Fibroblast of skin of left biceps (primary cell): ENCODE results near the gene ZNF709.
A peak's percentile ranks its signal among the peaks of the same experiment; 100 is the strongest.
"Not testable (repeated sequence)": the region's sequence is repeated elsewhere in the genome, so short reads cannot be mapped to it uniquely, and the experiment has no call there.

Experiments used
- DNase-seq, 2 experiments: peaks; one replicate each; pipeline ENCODE4 v3.0.0-alpha.2; 2013; ENCODE audit warnings: low read depth in 2 of 2

ZNF709 gene

GRCh38 chr19:12484371-12485051 is at the start of gene ZNF709:
TSS of gene ZNF709 (minus strand) at chr19:12484816. CDS start at chr19:12484657, 159 bp downstream.
- DNase-seq, result peak; percentile 49 to 57

GRCh38 chr19:12527034-12527836 is 42.6 kb upstream of the ZNF709 start:
- no peak for DNase-seq

- no peak for DNase-seq
Observed at GRCh38 chr19:12526542-12526941, 41.9 kb upstream of the ZNF709 start.

DNA sequence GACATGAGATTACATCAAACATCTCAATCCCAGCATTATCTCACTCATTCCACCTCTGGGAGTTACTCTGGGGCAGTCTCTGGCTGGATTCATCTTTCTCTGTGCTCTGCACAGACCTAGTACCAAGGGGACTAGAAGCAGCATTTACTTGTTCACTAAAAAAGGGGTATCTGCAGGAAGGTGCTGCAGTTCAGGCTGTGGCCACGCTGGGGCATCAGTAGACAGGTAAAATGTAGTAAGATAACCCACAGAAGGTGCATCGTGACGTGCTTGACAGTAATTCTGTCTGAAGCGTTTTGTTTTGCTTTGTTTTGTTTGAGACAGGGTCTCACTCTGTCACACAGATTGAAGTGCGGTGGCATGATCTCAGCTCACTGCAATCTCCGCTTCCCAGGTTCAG is 37.4 kb upstream of the ZNF709 start:
- no peak for DNase-seq

GRCh38 chr19:12513531-12514061 is 29.0 kb upstream of the ZNF709 start:
- DNase-seq, result no peak

DNA sequence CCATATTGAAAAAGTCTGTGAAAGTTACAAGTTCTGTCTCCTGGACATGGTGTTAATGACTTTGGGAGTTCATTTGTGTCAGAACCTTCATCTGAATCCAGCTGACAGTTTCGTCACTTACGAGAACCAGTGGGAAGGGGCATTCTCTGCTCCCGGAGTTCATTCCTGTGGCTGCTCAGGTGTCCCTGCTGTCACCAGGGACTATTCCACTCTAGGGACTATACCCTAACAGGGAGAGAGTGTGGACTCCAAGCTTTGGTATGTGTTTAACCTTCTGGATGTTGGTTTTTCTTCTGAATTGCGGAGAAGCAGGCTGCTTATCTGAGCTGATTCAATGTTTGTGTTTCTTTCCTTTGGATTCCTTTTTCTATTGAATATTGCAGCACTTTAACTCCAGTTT is 12.4 kb upstream of the ZNF709 start:
- no peak for DNase-seq

DNA sequence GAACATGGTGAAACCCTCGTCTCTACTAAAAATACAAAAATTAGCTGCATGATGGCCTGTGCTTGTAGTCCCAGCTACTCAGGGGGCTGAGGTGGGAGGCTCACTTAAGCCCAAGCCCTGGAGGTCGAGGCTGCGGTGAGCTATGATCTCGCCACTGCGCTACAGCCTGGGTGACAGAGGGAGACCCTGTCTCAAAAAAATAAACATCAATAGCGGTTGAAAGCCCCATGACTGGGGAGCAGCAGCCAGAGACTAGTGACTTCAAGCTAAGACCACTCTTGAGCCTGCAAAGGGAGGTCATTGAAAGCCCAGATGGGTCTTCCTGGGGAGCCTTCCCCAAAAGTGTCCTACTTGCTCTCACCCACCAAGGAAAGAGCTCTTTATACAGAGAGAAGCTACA is 11.9 kb upstream of the ZNF709 start:
- no peak for DNase-seq

GRCh38 chr19:12495002-12495802 is 10.6 kb upstream of the ZNF709 start:
- DNase-seq, result peak; percentile 40 to 42

DNA sequence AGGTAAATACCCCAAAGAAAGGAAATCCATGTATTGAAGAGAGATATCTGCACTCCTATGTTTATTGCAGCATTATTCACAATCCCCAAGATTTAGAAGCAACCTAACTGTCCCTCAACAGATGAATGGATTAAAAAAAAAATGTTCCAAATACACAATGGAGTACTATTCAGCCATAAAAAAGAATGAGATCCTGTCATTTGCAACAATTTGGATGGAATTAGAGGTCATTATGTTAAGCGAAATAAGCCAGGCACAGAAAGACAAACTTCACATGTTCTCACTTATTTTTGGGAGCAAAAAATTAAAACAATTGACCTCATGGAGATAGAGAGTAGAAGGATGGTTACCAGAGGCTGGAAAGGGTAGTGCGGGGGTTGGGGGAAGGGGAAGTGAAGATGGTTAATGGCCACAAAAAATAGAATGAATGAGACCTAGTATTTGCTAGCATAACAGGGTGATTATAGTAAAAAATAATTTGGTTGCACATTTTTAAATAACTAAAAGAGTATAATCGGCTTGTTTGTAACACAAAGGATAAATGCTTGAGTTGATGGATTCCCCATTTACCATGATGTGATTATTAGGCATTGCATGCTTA is 9.7 kb upstream of the ZNF709 start:
- no peak for DNase-seq

- DNase-seq, result not testable (repeated sequence)
Observed at GRCh38 chr19:12486265-12486783, 1.7 kb upstream of the ZNF709 start.

DNA sequence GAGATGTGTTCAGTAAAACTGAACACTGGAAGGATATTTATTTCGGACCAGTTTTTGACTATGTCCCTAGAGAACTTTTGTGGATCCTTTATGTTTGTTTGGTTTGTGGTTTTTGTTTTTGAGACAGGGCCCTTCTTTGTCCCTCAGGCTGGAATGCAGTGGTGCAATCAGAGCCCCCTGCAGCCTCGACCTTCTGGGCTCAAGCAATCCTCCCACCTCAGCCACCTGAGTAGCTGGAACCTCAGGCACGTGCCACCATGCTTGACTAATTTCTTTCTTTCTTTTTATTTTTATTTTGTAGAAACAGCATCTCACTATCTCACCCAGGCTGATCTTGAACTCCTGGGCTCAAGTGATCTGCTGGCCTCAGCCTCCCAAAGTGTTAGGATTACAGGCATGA is 955 bp upstream of the ZNF709 start:
- DNase-seq, result no peak

- no peak for DNase-seq
Observed at GRCh38 chr19:12485052-12485416, 418 bp upstream of the ZNF709 start.

DNA sequence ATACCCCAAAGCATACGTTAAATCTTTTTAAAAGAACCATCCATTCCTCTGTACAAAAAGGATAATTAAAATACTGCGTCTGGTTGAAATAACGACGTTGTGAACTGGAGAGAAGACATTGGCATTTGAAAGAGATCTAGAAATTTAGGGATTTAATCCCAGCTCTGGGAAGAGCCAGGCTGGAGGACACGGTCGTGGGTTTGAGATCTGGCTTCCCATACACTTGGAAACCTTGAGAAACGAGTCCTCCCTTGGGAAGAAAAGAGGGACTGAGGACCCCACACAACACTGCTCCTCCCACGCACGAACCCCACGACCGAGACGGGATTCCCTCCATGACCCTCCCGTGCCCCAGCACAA is 625 bp downstream of the ZNF709 start:
- DNase-seq, result no peak

DNA sequence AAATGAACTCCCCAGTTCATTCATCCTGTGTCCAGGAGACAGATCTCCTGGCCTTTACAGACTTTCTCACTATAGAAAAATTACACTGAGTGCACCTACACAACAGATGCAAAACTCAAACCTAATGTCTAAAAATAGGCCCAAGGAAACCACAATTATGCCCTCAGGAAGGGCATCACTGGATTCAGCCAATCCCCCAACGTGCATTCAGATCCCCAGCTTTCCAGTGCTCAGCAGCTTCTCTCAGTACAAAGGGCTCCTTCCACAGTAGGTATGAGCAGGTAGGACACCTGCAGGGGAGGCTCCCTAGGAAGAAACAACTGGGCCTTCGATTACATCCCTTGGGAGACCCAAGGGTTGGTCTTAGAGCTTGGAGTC is 2.1 kb downstream of the ZNF709 start:
- DNase-seq, result no peak

DNA sequence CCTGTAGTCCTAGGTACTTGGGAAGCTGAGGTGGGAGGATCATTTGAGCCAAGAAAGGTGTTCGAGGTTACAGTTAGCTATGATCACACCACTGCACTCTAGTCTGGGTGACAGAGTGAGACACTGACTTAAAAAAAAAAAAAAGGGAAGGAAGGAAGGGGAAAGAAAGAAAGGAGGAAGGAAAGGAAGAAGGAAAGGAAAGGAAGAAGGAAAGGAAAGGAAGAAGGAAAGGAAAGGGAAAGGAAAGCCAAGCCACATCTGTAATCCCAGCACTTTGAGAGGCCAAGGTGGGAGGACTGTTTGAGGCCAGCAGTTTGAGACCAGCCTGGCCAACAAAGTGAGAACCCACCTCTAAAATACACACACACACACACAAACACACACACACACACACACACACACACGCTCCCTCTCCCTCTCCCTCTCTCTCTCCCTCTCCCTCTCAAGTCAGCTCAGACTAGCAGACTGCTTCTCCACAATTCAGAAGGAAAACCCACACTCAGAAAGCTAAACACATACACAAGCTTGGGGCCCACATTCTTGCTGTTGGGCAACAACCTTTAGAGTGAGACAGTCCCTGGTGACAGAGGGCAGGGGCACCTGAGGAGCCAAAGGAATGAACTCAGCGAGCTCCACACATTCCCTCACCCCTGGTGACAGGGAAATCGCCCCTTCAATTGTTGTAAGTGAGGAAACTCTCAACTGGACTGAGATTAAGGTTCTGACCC is 2.7 kb downstream of the ZNF709 start:
- DNase-seq, result no peak

DNA sequence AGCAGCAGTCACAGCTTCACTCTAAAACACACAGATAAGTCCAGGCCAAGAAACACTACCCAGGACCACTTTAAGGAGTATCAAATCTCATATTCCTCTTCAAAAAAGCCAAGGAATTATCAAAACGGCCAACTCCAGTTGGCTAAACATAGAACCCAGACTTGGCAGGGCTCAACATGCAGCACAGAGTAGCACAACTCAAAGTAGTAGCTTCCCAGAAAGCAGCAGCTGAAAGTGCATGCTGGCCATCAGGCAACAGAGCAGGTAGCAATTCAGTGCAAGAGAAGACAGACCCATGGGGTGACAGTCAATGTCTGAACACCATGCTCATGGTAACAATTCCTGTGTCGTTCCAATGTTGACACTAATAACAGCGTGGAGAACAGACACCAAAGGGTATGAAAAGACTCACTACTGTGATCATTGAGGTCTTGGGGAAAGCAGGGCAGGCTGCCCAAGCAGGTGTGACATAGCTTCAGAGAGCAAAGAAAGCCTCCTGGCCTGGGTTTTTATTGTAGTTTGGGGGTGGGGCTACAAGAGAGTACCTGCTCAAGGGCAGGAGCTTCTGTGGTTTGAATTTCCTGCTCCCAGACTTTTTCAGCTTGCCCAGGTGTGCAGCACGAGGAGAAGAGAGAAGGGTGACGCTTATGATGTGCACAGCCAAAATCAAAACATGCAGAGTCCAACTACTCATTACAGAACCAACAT is 6.2 kb downstream of the ZNF709 start:
- DNase-seq, result no peak

DNA sequence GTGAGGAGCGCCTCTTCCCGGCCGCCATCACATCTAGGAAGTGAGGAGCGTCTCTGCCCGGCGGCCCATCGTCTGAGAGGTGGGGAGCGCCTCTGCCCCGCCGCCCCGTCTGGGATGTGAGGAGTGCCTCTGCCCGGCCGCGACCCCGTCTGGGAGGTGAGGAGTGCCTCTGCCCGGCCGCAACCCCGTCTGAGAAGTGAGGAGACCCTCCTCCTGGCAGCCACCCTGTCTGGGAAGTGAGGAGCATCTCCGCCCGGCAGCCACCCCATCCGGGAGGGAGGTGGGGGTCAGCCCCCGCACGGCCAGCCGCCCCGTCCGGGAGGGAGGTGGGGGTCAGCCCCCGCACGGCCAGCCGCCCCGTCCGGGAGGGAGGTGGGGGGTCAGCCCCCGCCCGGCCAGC is 17.0 kb downstream of the ZNF709 start:
- not testable (repeated sequence) for DNase-seq

DNA sequence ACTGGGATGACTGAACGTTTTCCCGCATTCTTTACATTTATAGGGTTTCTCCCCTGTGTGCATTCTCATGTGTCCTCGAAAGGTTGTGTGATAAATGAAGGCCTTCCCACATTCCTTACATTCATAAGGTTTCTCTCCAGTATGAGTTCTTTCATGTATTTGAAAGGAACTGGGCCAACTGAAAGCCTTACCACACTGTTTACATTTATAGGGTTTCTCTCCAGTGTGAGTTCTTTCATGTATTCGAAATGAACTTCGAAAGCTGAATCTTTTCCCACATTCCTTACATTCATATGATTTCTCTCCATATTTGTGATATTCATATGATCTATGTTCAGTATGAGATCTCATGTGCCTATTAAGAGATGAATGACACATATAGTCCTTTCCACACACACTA is 19.4 kb downstream of the ZNF709 start:
- no peak for DNase-seq

- no peak for DNase-seq
Observed at GRCh38 chr19:12464769-12465168, 19.8 kb downstream of the ZNF709 start.

DNA sequence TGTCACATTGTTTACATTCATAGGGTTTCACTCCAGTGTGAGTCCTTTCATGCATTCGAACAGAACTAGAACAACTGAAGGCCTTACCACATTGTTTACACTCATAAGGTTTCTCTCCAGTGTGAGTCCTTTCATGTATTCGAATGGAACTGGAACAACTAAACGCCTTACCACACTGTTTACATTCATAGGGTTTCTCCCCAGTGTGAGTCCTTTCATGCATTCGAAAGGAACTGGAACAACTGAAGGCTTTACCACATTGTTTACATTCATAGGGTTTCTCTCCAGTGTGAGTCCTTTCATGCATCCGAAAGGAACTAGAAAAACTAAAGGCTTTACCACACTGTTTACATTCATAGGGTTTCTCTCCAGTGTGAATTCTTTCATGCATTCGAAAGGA is 20.5 kb downstream of the ZNF709 start:
- DNase-seq, result not testable (repeated sequence)
